HepG2 (cell line): ENCODE results near the gene PALM3. TPM values are rescaled to one million over a fixed set of nuclear protein-coding genes. Genes with fewer than 3 reads are reported as not detected.

Experiments used
- FOXK2 ChIP-seq: fragments of 450-650 bp; IDR thresholded peaks from 2 replicates; pipeline ENCODE4 v1.6.1; 2016
- GABPA ChIP-seq, 2 experiments: IDR thresholded peaks; 2 replicates each; pipeline ENCODE4 v1.6.1; 2011 to 2016; ENCODE audit warnings: low read depth in 2 of 2, low read length in 1 of 2, missing biosample characterization in 1 of 2, missing genetic modification characterization in 1 of 2
- NAIF1 ChIP-seq: sonication (generic); formaldehyde crosslinking; IDR thresholded peaks from 2 replicates; pipeline ENCODE4 v1.5.0; 2020; ENCODE audit warnings: mild to moderate bottlenecking, missing genetic modification reagents, borderline replicate concordance
- NCOA2 ChIP-seq: sonication (generic); formaldehyde crosslinking; IDR thresholded peaks from 2 replicates; pipeline ENCODE4 v1.8.0; 2022; ENCODE audit warnings: inconsistent platforms
- NONO ChIP-seq, 2 experiments: fragments of 450-650 bp in 1 of 2; sonication (generic) in 1 of 2; formaldehyde crosslinking in 1 of 2; IDR thresholded peaks in 1 of 2; conservative IDR thresholded peaks in 1 of 2; 2 replicates each; pipeline versions ENCODE4 v1.6.1 to v1.8.0; 2017 to 2022; ENCODE audit warnings: mild to moderate bottlenecking in 1 of 2, missing genetic modification reagents in 1 of 2, moderate library complexity in 1 of 2
- PHF8 ChIP-seq: sonication (generic); formaldehyde crosslinking; IDR thresholded peaks from 2 replicates; pipeline ENCODE4 v1.5.0; 2020; ENCODE audit warnings: missing genetic modification reagents
- SAFB2 ChIP-seq: sonication (generic); formaldehyde crosslinking; IDR thresholded peaks from 2 replicates; pipeline ENCODE4 v1.5.1; 2020; ENCODE audit warnings: missing genetic modification reagents, low read depth, mild to moderate bottlenecking, borderline replicate concordance
- SP2 ChIP-seq: sonication (generic); formaldehyde crosslinking; IDR thresholded peaks from 2 replicates; pipeline ENCODE4 v1.5.1; 2020; ENCODE audit warnings: mild to moderate bottlenecking, missing genetic modification reagents
- SPEN ChIP-seq: sonication (generic); formaldehyde crosslinking; IDR thresholded peaks from 2 replicates; pipeline ENCODE4 v1.5.1; 2020; ENCODE audit warnings: low read depth, mild to moderate bottlenecking, missing genetic modification reagents
- TRIM24 ChIP-seq: sonication (generic); formaldehyde crosslinking; IDR thresholded peaks from 2 replicates; pipeline ENCODE4 v1.8.0; 2022; ENCODE audit warnings: mild to moderate bottlenecking, missing genetic modification reagents
- ZMYM2 ChIP-seq: sonication (generic); formaldehyde crosslinking; IDR thresholded peaks from 2 replicates; pipeline ENCODE4 v1.8.0; 2022; ENCODE audit warnings: mild to moderate bottlenecking, missing genetic modification reagents
- ZNF382 ChIP-seq: sonication (generic); formaldehyde crosslinking; IDR thresholded peaks from 2 replicates; pipeline ENCODE4 v1.5.0; 2020; ENCODE audit warnings: missing genetic modification reagents, mild to moderate bottlenecking, borderline replicate concordance
- ZNF530 ChIP-seq: sonication (generic); formaldehyde crosslinking; IDR thresholded peaks from 2 replicates; pipeline ENCODE4 v1.5.0; 2020; ENCODE audit warnings: low read depth, mild to moderate bottlenecking, missing genetic modification reagents
- ZNF839 ChIP-seq: sonication (generic); formaldehyde crosslinking; IDR thresholded peaks from 2 replicates; pipeline ENCODE4 v1.4.0; 2020; ENCODE audit warnings: missing genetic modification reagents, mild to moderate bottlenecking, borderline replicate concordance
- polyA plus RNA-seq, 8 experiments: library from polyadenylated mRNA; depleted of rRNA in 3 of 8; stranded (reverse) in 7 of 8; unstranded in 1 of 8; fragments of >200 nt; fragmentation: Illumina TruSeq in 4 of 8; extraction: Trizol in 4 of 8; gene quantifications; 2 replicates each; pipeline versions ENCODE4 v1.2.1 to v1.2.3, GENCODE V29; 2011 to 2016; ENCODE audit warnings: low read depth in 4 of 8, missing spikeins in 1 of 8, mixed read lengths in 1 of 8; ENCODE audit not compliant: insufficient read depth in 1 of 8
- total RNA-seq, 5 experiments: library from RNA; depleted of rRNA; stranded (reverse); fragments of >200 nt; fragmentation: Illumina TruSeq; extraction: Trizol; gene quantifications; 2 replicates each; pipeline ENCODE4 v1.2.3, GENCODE V29; 2016; ENCODE audit warnings: low read depth in 1 of 5
- TF ChIP-seq, protein P1 (sequence below): sonication (generic); formaldehyde crosslinking; IDR thresholded peaks from 2 replicates; pipeline ENCODE4 v1.4.0; 2020; ENCODE audit warnings: missing genetic modification reagents
- TF ChIP-seq, protein P2 (sequence below): sonication (generic); formaldehyde crosslinking; IDR thresholded peaks from 2 replicates; pipeline ENCODE4 v1.4.0; 2020; ENCODE audit warnings: missing genetic modification reagents
- TF ChIP-seq, protein P3 (sequence below): sonication (generic); formaldehyde crosslinking; IDR thresholded peaks from 2 replicates; pipeline ENCODE4 v1.5.0; 2020; ENCODE audit warnings: mild to moderate bottlenecking, missing genetic modification reagents, borderline replicate concordance
- TF ChIP-seq, protein P4 (sequence below): sonication (generic); formaldehyde crosslinking; conservative IDR thresholded peaks from 2 replicates; pipeline ENCODE4 v1.4.0; 2020; ENCODE audit warnings: missing genetic modification reagents
- TF ChIP-seq, protein P5 (sequence below): sonication (generic); formaldehyde crosslinking; IDR thresholded peaks from 2 replicates; pipeline ENCODE4 v1.8.0; 2022; ENCODE audit warnings: missing genetic modification reagents, mild to moderate bottlenecking, inconsistent platforms, borderline replicate concordance

The PALM3 gene
- total and polyA plus RNA-seq, 2 of the 13 experiments (the other 11 are each of a cell fraction or from before 2014, with no cell fraction given), result 0.79 to 2.4 TPM

DNA sequence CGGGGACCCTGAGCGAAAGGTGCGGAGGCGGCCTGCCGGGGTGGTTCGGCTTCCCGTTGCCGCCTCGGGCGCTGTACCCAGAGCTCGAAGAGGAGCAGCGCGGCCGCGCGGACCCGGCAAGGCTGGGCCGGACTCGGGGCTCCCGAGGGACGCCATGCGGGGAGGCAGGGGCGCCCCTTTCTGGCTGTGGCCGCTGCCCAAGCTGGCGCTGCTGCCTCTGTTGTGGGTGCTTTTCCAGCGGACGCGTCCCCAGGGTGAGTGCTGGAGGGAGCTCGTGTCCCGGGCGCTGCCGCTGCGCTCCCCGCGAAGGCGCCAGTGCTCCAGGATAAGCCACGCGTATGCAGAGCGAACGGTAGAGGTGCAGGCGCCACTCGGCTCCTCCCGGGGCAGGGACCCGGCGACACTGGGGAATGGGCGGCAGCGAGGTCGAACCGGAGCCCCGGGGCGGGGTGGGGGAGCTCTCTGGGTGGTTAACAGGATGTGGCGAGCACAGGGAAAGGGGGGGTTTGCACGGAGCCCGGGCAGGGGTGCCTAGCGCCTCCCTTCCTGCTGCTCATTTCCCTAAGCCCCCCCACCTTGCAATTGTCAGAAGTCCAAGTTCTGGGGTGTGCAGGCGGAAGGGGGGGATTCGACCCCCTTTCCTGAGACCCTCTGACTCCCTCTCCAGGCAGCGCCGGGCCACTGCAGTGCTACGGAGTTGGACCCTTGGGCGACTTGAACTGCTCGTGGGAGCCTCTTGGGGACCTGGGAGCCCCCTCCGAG is 30.0 kb downstream of the PALM3 start, which contains the start of gene IL27RA (continued):
- TF ChIP-seq SPEN, result peak; percentile 51; the same call in 1 of the 2 replicates
- TF ChIP-seq, protein P1, sequence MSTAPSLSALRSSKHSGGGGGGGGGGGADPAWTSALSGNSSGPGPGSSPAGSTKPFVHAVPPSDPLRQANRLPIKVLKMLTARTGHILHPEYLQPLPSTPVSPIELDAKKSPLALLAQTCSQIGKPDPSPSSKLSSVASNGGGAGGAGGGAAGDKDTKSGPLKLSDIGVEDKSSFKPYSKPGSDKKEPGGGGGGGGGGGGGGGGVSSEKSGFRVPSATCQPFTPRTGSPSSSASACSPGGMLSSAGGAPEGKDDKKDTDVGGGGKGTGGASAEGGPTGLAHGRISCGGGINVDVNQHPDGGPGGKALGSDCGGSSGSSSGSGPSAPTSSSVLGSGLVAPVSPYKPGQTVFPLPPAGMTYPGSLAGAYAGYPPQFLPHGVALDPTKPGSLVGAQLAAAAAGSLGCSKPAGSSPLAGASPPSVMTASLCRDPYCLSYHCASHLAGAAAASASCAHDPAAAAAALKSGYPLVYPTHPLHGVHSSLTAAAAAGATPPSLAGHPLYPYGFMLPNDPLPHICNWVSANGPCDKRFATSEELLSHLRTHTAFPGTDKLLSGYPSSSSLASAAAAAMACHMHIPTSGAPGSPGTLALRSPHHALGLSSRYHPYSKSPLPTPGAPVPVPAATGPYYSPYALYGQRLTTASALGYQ (CRISPR knock-in tag), result no peak; the same call in 1 of the 2 replicates
- peak; percentile 59; the same call in 1 of the 2 replicates for TF ChIP-seq ZMYM2 (CRISPR knock-in tag)
- TF ChIP-seq ZNF530 (CRISPR knock-in tag), result no peak
- TF ChIP-seq NONO (IDR thresholded peaks at IDR 0.05), result no peak
- TF ChIP-seq NONO (CRISPR knock-in tag; conservative IDR thresholded peaks at IDR 0.05), result 0 out of 2 replicates have a peak, but pooled peaks have one; percentile 29
- TF ChIP-seq PHF8 (CRISPR knock-in tag), result peak; percentile 69
- TF ChIP-seq, protein P2, sequence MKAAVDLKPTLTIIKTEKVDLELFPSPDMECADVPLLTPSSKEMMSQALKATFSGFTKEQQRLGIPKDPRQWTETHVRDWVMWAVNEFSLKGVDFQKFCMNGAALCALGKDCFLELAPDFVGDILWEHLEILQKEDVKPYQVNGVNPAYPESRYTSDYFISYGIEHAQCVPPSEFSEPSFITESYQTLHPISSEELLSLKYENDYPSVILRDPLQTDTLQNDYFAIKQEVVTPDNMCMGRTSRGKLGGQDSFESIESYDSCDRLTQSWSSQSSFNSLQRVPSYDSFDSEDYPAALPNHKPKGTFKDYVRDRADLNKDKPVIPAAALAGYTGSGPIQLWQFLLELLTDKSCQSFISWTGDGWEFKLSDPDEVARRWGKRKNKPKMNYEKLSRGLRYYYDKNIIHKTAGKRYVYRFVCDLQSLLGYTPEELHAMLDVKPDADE, result no peak
- TF ChIP-seq NAIF1, result no peak
- TF ChIP-seq SP2, result 0 out of 2 replicates have a peak, but pooled peaks have one; percentile 31
- TF ChIP-seq SAFB2 (CRISPR knock-in tag), result peak; percentile 88; the same call in 1 of the 2 replicates
- TF ChIP-seq, protein P3, sequence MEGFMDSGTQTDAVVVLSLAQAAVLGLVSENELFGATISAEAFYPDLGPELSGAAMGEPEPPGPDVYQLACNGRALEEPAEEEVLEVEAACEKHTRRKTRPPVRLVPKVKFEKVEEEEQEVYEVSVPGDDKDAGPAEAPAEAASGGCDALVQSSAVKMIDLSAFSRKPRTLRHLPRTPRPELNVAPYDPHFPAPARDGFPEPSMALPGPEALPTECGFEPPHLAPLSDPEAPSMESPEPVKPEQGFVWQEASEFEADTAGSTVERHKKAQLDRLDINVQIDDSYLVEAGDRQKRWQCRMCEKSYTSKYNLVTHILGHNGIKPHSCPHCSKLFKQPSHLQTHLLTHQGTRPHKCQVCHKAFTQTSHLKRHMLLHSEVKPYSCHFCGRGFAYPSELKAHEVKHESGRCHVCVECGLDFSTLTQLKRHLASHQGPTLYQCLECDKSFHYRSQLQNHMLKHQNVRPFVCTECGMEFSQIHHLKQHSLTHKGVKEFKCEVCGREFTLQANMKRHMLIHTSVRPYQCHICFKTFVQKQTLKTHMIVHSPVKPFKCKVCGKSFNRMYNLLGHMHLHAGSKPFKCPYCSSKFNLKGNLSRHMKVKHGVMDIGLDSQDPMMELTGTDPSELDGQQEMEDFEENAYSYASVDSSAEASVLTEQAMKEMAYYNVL (CRISPR knock-in tag), result peak; percentile 59; the same call in 1 of the 2 replicates
- TF ChIP-seq, protein P4, sequence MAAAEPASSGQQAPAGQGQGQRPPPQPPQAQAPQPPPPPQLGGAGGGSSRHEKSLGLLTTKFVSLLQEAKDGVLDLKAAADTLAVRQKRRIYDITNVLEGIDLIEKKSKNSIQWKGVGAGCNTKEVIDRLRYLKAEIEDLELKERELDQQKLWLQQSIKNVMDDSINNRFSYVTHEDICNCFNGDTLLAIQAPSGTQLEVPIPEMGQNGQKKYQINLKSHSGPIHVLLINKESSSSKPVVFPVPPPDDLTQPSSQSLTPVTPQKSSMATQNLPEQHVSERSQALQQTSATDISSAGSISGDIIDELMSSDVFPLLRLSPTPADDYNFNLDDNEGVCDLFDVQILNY (CRISPR knock-in tag), result no peak
- TF ChIP-seq FOXK2, result no peak
- TF ChIP-seq GABPA (IDR thresholded peaks at IDR 0.05; ENCODE audit: low read depth, low read length), result no peak
- no peak; the same call in 1 of the 2 replicates for TF ChIP-seq GABPA (CRISPR knock-in tag; IDR thresholded peaks at IDR 0.05; ENCODE audit: low read depth)
- no peak for TF ChIP-seq ZNF382 (CRISPR knock-in tag)
- TF ChIP-seq, protein P5, sequence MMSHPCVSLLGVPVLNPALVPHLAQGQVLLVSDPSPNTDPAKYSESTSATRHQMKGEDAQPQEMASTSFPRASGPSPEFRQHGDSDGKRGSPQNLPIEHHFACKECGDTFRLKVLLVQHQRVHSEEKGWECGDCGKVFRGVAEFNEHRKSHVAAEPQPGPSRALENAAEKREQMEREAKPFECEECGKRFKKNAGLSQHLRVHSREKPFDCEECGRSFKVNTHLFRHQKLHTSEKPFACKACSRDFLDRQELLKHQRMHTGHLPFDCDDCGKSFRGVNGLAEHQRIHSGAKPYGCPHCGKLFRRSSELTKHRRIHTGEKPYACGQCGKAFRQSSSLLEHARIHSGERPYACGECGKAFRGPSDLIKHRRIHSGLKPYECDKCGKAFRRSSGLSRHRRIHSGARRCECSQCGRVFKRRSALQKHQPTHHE (CRISPR knock-in tag), result peak; percentile 46; the same call in 1 of the 2 replicates
- no peak for TF ChIP-seq TRIM24 (CRISPR knock-in tag)
- TF ChIP-seq ZNF839 (CRISPR knock-in tag), result no peak
- TF ChIP-seq NCOA2 (CRISPR knock-in tag), result no peak
